ENCODE measurements around the gene PPIA.
"Not testable (repeated sequence)": the region's sequence is repeated elsewhere in the genome, so short reads cannot be mapped to it uniquely, and the experiment has no call there.

Gene PPIA

DNA sequence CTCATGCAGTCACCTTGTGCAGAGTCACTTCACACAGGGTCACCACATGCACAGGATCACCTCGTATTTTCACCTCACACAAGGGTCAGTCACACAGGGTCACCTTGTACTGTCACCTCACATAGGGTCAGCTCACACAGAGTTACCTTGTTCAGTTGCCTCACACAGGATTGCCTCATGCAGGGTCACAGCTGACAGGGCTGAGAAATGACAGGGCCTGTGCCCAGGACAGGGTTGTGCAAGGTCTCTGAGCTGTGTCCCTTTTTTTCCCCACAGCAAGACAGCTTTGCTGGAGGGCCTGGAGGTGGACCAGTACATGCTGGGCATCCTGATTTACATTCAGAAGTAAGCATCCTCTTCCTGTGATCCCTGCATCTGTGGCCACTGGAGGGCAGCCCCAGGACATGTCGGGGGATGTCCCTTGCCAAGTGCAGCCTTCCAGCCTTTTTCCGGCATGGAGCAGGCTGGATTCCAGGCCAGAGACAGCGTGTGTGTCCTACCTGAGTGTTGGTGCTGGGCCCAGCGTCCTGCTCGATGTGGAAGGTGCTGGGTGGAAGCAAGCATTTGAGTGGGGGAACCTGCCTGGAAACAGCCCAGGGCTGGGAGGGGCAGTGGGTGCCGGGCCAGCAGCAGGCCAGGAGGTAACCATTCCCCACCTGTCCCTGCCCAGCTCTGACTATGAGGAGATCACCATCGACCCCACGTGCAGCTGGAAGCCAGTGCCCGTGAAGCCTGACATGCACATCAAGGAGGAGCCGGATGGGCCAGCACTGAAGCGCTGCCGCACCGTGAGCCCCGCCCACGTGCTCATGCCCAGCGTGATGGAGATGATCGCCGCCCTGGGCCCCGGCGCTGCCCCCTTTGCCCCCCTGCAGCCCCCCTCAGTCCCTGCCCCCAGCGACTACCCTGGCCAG lies 31.6 kb upstream of the PPIA start:
- DNase-seq = no peak

DNA sequence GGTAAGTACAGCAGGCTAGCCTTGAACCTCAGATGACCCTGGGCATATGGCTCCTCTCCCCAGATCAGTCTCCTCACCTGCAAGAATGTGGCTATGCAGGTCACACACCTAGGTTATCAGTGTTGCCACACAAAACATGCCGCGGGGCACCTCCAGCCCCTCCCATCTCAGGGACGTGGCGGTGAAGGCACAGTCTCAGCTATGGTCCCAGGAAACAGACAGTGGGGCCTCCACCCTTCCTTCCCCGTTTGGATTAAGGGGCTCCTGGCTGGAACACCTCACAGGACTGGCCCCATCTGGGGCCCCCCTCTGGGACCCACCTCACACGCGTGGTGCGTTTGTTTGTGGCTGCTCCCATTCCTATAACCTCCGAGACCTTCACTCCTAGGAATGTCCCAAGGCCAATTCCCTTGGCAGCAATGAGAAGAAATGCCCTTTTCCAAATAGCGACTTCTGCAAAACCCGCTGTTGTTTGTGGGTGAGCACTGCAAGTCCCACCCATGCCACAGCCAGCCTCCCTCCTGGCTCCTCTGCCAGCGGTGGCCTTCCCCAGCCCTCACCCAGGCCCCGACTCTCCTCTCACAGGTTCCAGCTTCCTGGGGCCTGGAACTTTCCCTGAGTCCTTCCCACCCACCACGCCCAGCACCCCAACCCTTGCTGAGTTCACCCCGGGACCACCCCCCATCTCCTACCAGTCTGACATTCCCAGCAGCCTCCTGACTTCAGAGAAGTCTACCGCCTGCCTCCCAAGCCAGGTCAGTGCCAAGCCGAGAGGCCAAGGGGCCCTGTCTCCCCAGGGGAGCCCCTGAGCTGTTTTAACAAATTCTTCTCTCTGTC lies 30.7 kb upstream of the PPIA start:
- no peak for DNase-seq

DNA sequence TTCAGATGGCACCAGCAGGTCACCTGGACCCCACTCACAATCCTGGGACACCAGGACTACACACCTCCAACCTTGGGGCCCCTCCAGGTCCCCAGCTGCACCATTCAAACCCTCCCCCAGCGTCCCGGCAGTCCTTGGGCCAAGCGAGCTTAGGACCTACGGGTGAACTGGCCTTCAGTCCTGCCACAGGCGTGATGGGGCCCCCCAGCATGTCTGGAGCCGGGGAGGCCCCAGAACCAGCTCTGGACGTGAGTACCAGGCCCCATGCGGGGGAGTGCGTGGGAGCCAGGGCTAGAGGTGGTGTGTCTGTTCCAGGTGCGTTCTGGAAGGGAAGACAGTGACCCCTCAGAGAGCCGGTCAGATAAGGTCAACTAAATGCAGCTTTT lies 30.1 kb upstream of the PPIA start:
- no peak for DNase-seq

DNA sequence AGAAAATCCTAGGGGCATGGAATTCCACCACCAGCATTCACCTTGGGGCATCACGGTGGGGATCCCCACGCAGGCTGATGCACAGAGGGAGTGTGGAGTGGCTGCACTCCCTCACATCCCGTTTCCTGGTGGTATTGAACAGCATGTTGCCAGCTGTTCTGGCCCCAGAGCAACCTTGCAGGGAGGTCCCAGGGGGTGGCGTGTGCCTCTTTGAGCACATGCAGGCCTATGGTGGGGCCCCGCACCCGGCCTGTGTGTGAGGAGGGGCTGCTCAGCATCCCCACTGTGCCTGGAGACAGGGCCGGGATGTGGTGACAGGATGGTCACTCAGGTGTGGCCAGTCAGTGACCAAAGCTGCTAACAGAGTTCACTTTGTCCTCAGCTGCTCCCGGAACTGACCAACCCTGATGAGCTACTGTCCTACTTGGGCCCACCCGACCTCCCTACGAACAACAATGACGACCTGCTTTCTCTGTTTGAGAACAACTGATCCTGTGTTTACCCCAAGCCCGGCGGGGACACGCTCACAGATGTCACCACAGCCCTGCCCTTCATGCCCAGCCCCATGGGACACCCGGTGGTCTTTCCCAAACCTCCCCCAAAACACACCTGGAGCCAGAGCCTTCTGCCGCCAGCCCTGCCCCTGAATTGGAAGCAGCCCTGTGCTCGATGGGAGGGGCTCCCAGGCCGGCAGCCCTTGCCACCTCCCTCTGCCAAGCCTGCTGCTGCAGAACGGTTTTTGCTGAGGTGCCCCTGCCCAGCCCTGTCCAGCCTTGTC lies 29.2 kb upstream of the PPIA start:
- no peak for DNase-seq

DNA sequence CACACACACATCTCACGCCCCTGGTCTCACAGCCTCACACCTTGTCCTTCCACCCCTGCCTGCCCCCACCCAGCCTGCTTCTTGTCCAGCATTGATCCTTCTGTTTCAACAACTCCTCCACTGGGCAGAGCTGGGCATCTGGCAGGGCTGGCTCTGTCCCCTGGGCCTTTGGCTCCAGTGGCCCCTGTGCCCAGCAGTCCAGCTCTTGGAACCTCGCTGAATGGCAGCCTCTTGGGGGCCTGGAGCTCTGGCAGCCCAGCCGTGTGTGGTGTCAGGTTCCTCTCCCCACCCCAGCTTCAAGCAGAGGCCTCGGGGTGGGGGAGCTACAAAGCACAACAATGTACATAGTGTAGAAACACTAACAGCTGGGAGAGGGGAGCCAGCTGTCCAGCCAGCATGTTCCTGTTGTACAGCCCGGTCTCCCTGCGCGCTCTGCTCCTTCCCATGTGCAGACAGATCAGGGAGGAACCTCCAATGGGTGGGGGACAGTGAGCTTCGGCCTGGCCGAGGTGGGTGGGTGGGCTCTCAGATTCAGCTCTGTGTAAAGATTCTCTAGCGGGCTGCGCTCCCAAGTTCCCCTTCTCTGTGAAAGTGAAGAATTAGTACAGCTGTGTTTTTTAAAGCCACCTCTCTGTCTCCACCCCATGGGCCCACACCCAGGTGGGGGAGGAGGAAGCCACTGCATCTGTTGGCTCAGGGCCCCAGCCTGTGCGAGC lies 28.4 kb upstream of the PPIA start:
- peak; percentile 29 to 42 for DNase-seq

DNA sequence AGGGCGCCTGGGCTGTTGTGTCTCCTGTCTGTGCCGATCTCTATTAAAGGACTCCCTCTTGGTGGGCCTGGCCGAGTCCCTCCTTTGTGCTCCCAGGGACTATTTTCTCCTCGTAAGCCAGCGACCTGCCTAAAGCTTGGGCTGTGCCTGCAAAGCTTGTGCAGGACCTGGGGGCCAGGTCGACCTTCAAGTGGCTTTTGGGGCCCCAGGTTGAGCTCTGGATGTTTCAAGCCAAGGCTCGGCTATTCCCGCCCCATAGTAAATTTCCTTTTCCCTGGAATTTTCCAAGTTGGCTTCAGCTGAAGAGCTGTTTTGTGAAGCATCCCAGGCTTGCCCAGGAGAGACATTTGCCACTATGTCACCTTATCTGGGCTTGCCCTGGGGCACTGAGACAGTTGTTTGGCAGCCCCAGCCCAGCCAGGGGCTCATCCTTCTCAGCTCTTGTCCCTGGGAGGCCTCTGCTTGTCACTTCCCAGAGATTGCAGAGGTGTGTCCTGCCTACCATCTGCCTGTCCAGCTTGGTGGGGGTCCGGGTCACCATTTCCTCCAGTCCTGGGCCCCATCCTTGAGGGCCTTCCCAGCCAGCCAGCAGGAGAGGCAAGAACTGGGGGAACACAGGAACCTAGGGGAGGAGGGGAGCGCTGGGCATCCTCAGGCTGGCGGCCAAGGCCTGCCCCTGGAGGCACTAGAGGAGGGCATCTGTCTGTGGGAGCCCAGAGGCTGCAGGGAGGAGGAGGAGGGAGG lies 27.7 kb upstream of the PPIA start:
- no peak for DNase-seq

DNA sequence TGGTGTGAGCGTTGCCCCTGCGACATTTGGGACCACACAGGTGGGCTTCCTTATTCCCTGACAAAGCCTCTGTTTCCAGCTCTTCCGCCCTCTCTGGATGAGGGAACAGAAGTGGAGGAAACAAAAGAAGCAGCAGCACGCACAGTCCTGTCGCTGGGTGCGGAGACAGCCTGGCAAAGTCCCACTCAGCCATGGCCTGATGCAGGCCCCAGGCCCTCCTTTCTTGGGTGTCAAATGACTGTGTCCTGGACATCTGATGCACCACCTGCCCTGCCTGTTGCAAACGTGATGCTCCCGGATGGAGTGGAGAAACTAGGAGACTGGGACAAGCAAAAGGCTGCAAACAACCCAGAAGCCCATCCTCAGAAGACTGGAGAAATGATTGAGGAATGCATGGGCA lies 27.1 kb upstream of the PPIA start:
- no peak for DNase-seq

DNA sequence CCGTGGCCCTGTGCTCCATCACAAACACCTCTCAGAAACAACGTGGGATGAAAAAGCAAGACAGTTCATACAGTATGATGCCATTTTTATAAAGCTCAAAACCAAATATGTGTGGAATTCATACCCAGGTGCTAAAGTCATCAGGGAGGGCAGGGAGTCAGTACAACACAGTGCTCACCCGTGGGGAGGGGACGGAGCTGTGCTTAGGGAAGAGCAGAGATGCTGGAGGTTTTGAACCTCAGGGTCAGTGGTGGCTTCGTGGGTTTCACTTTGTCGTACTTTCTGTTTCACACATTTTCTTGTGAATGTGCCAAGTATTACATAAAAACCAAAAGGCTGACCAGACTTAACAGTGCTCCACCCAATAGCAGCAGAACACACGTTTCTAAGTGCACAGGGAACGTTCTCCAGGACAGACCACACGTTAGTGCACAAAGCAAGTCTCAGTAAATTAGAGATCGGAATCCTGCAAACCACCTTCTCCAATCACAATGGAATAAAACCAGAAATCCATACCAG lies 26.6 kb upstream of the PPIA start:
- DNase-seq = peak; percentile 17 to 56

DNA sequence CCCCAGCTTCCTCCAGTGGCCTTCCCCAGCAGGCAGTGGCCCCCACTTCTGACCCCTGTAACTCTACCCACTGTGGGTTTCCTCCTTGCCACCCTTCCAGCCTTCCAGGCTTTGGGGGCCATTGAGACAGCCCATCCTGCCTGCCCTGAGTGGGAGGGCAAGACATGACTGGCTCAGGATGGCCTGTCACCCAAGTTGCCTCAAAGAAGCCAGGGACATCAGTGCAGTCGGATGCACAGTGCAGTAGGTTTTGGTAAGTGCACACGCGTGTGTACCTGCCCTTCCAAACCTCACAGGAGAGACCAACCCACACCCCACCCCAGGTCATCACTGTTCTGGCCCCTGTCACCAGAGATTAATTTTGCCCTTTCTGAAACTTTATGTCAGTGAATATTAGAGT lies 25.1 kb upstream of the PPIA start:
- DNase-seq = no peak

DNA sequence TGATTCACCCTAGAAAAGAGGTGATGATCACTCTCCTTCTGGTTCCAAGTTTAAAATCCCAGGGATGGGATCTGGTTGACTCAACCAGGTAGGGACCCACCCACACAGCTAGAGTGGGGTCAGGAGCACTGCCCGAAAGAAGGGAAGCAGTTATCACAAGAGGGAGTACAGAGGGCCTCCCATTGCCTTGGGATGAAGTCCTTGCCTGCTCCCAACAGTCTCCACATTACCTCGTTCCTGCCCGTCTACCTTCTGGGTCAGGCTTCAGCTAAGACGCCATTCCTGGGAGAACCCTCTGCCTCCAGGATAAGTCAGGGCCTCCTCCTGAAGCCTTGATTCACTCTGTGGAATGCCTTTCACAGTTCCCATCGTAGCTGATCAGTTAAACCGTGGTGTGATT lies 24.0 kb upstream of the PPIA start:
- no peak for DNase-seq

DNA sequence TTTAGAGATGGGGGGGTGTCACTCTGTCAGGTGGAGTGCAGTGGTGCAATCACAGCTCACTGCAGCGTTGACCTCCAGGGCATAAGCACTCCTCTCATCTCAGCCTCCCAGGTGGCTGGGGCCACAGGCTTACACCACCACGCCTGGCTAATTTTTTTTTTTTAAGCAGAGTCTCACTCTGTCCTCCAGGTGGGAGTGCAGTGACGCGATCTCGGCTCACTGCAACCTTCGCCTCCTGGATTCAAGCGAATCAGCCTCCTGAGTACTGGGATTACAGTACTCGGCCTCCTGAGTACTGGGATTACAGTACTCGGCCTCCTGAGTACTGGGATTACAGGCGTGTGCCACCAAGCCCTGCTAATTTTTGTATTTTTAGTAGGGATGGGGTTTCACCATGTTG lies 23.6 kb upstream of the PPIA start:
- no peak for DNase-seq

DNA sequence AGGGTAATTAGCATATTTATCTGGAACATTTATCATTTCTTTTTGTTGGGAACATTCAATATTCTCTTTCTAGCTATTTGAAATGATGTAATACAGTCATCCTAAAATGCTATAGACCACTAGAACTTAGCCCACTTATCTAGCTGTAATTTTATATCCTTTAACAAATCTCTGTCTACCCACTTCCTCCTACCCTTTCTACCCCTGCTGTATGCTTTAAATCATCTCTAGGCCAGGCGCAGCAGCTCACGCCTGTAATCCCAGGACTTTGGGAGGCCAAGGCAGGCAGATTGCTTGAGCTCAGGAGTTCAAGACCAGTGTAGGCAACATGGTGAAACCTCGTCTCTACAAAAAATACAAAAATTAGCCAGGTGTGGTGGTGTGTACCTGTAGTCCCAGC lies 22.0 kb upstream of the PPIA start:
- DNase-seq = not testable (repeated sequence)

DNA sequence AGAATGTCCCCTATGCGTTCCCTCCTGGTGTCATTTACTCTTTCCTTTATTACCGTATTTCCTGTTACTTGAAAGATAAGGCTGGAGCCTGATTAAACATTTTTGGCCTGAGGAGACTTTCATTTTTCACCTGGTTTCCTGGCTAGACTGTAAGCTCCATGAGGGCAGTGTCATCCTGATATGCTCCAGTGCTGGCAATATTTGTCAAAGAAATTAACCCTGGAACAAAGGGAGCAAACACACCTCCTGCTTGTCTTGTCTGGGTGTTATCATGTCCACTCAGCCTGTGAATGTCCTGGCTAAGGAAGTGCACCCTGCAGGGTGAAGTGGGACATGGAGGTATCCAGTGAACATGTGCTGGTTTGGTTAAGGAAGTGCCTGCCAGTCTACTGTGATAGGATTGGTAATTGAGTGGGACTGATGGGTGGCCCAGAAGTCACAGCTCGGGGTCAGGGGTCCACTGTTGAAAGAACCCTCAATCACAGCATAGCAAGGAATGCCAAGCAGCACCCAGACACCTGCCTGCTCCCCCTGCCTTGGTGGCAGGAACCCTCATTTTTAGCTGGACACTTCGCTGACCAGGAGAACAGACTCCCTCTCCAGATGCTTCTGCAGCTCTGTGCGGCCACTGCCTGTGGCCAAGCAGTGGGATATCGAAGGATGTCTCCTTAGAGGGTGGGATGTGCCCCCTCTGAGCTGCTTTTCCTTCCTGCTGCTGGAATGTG lies 20.9 kb upstream of the PPIA start:
- DNase-seq = no peak

DNA sequence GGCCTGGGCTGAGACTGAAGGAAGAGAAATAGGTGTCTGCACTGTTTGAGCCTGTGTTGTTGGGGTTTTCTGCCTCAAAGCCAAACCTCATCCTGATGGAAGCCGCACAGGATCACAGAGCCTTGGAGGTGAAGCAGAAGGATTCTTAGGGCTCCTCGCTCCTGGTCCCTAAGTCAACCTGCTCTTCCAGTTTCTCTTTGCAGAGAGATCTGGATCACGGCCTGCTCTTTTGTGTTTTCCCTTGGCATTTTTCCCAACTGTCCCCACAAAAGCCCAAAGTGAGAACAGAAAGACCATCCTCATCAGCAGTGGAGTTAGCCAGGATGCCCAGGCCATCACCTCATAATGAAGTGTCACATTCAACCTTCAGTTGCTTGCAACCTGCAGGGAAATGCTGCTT lies 20.3 kb upstream of the PPIA start:
- DNase-seq = no peak

DNA sequence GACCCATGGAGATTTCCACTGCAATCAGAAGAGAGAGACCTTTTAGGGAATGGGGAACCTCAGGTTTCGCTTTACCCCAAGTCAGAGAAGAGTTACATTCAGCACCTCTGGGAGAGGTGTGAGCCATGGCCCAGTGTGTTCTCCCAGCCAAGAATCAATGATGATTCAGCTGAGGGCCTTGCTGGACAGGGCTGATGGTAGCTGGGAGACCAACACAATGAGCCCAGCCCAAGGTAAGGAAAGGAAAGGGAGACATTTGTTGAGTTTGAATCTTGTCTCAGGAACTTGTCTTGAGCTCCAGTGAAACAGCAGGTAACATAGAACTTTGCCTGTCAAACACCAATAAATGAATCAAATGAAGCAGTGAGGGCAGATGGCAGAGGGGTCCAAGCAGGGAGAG lies 14.0 kb upstream of the PPIA start:
- DNase-seq = no peak

DNA sequence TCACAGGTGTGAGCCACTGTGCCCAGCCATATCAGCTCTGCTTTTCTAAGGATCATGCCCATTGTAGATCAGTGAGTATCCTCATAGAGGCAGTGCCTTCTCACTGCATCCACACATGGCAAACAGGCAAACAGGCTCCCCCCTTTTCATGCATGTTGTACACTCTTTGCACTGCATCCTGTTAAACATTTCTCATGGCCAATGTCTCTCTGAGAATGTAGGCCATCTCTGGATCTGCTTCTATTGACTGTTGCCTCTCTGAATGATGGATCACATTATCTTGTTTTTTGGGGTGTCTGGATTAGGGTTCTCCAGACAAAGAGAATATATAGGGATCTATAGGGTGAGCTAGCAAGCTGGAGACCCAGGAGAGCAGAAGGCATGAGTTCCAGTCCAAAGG lies 13.1 kb upstream of the PPIA start:
- DNase-seq = no peak

DNA sequence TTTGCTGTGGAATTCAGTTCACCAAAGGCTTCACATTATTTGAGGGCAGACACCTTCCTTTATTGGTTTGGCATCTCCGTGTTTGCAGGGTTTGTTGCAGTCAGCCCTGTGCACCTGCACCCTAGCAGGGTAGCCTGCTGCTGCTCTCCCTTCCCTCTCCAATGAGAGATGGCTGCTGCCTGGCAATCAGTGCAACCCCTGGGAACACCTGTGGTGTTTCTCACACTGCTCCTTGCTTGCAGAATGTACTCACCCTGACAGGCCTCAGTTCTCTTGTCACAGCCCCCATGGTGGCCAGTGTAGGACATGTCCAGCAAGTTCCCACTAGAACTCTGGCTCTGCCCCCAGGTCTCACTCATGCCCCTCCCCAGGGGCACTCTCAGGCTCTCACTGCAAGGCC lies 12.1 kb upstream of the PPIA start:
- no peak for DNase-seq

DNA sequence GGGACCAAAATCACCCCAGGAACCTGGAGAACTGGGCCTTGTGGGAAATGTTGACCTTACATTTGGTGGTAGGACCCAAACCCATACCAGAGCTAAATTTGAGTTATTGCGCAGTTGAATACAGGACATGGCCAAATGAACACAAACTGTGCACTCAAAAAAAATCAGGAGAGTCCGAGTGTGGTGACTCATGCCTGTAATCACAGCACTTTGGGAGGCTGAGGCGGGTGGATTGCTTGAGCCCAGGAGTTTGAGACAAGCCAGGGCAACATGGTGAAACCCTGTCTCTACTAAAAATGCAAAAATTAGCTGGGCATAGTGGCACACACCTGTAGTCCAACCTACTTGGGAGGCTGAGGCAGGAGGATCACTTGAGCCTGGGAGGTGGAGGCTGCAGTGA lies 11.3 kb upstream of the PPIA start:
- not testable (repeated sequence) for DNase-seq

DNA sequence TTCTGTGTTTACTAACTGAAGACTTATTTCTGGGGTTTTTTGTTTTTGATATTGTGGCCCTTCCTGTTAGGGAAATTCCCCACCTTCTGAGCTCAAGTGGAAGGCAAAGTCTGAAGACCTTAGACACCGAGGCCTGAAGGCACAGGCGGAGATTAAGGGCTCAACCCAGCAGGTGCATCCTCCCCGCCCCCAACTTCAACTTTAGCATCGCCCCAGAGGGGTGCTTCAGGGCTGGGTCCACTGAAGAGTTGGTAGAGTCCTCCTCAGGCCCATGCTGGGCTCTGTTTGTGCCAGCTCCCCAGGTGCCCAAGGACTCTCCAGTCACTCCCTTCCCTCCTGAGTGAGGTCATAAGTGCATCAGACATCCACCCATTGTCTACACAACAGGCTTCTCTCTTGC lies 9.4 kb upstream of the PPIA start:
- DNase-seq = peak in 1 of 2 donors; percentile 22

DNA sequence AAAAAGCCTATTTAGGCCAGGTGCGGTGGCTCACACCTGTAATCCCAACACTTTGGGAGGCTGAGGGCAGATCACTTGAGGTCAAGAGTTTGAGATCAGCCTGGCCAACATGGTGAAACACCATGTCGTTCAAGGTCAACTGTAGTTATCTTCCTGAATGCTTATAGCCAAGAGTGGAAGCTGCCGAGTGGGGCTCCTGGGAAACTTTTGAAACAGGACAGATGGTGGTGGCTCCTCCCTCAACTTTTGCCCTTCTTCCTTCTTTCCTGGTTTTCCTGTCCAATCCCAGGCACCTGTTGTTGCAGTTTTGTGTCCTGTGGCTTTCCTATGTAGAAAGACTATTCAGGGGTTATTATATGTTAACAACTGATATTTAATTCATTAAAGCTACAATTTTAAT lies 8.7 kb upstream of the PPIA start:
- no peak for DNase-seq

DNA sequence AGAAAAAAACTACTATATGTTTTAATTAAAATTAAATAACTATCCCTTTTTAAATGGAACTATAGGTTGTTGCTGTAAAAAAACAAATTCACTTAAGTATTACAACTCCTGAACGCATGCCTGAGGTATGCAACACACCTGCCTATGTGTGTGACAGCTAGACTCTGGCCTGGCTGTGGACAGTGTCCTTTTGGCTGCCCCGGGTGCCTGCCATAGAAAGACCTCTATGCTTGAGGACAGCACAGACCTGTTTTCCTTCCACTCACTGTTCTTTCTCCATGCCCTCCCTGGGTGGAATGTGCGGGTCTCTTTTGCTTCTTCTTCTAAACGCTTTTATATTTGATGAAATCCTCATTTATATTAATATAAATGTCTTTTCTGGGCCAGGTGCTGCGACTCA lies 6.5 kb upstream of the PPIA start:
- no peak for DNase-seq

Data from CD4-positive, alpha-beta T cell treated with Interferon alpha-2 for 1 hour (primary cell).